Panc1 (cell line): Measurements from ENCODE around the gene KLK15. TPM values are rescaled to one million over a fixed set of nuclear protein-coding genes. Genes with fewer than 3 reads are reported as not detected.

ENCODE experiments used
- ATAC-seq: fragments of 200-7000 bp; cut with Tn5 transposase; 2 replicates; pipeline ENCODE4 v1.9.1; 2020; ENCODE audit warnings: mild to moderate bottlenecking, moderate library complexity
- BruUV-seq: library from RNA; stranded (reverse); fragments of 400-500 nt; replicated peaks from 2 replicates; lab custom pipeline; 2021; lab: Mats Ljungman, UMichigan
- CTCF ChIA-PET: fragments of 300-600 bp; sonication (Branson Sonifier 250); formaldehyde crosslinking; loops from one replicate; lab custom pipeline; 2022; ENCODE audit warnings: antibody characterized with exemption; lab: Charles Lee
- POLR2A ChIA-PET: fragments of 300-600 bp; sonication (Branson Sonifier 250); formaldehyde crosslinking; loops from one replicate; lab custom pipeline; 2022; ENCODE audit warnings: antibody characterized with exemption; lab: Charles Lee
- DNase-seq: peaks from one replicate; pipeline ENCODE4 v3.0.0-alpha.2; 2010; ENCODE audit warnings: low read depth, low spot score
- H3K27ac ChIP-seq: 2 replicates; pipeline ENCODE4 v1.5.1; 2011; ENCODE audit warnings: mild to moderate bottlenecking, low read length, inconsistent platforms
- H3K27me3 ChIP-seq: fragments of 200-500 bp; sonication (Bioruptor generic); 2 replicates; pipeline ENCODE4 v1.6.0; 2014; ENCODE audit warnings: low read length, inconsistent platforms; ENCODE audit not compliant: control insufficient read depth, insufficient read depth
- H3K36me3 ChIP-seq: fragments of 200-500 bp; sonication (Bioruptor generic); 2 replicates; pipeline ENCODE4 v1.5.1; 2014; ENCODE audit warnings: inconsistent platforms, mild to moderate bottlenecking, low read length, moderate library complexity; ENCODE audit not compliant: control insufficient read depth, insufficient read depth
- H3K4me1 ChIP-seq: 2 replicates; pipeline ENCODE4 v1.5.1; 2011; ENCODE audit warnings: inconsistent platforms, mild to moderate bottlenecking, low read length, moderate library complexity; ENCODE audit not compliant: control insufficient read depth, insufficient read depth
- H3K4me3 ChIP-seq, 2 experiments: 2 replicates each; pipeline ENCODE4 v1.5.1; 2011 to 2012; ENCODE audit warnings: low read depth in 2 of 2, low read length in 2 of 2, mild to moderate bottlenecking in 2 of 2, inconsistent platforms in 1 of 2, moderate library complexity in 1 of 2
- H3K9me3 ChIP-seq: fragments of 200-500 bp; sonication (Bioruptor generic); 2 replicates; pipeline ENCODE4 v1.5.1; 2014; ENCODE audit warnings: low read depth, mild to moderate bottlenecking, inconsistent platforms, low read length, moderate library complexity; ENCODE audit not compliant: control insufficient read depth, insufficient read depth
- POLR2AphosphoS5 ChIP-seq: IDR thresholded peaks from 2 replicates; pipeline ENCODE4 v1.6.1; 2012; ENCODE audit warnings: mild to moderate bottlenecking, low read depth, low read length, moderate library complexity
- SIN3A ChIP-seq: IDR thresholded peaks from 2 replicates; pipeline ENCODE4 v1.6.1; 2012; ENCODE audit warnings: low read depth, mild to moderate bottlenecking, low read length, moderate library complexity, borderline replicate concordance; ENCODE audit not compliant: insufficient read depth
- TCF7L2 ChIP-seq: IDR thresholded peaks from 2 replicates; pipeline ENCODE4 v1.6.1; 2011; ENCODE audit warnings: mild to moderate bottlenecking, low read depth, low read length, inconsistent platforms
- in situ Hi-C: cut with HindIII; loops from 2 replicates; pipeline ENCODE4 v1.10.0; 2016; ENCODE audit warnings: low sequenced_read_pairs, low pct_unique_long_range_greater_than_20kb
- intact Hi-C: fragments of 100-400 bp; cut with micrococcal nuclease; formaldehyde crosslinking; loops from one replicate; pipeline ENCODE4 v1.10.0; 2022; ENCODE audit not compliant: unreplicated experiment
- total RNA-seq: library from RNA; stranded (reverse); gene quantifications from one replicate; pipeline ENCODE4 v1.2.1, GENCODE V29; 2021; ENCODE audit not compliant: unreplicated experiment
- TF ChIP-seq, protein P1 (sequence below), 2 experiments: IDR thresholded peaks; 2 replicates each; pipeline ENCODE4 v1.6.1; 2011 to 2012; ENCODE audit warnings: low read depth in 2 of 2, control low read depth in 1 of 2, low read length in 1 of 2, mild to moderate bottlenecking in 1 of 2, moderate library complexity in 1 of 2; ENCODE audit not compliant: insufficient read depth in 1 of 2
- TF ChIP-seq, protein P2 (sequence below): fragments of 450-650 bp; IDR thresholded peaks from 2 replicates; pipeline ENCODE4 v1.5.1; 2017; ENCODE audit warnings: mild to moderate bottlenecking

Gene KLK15
- total RNA-seq, 1 experiment from 2014 or later = not detected

DNA sequence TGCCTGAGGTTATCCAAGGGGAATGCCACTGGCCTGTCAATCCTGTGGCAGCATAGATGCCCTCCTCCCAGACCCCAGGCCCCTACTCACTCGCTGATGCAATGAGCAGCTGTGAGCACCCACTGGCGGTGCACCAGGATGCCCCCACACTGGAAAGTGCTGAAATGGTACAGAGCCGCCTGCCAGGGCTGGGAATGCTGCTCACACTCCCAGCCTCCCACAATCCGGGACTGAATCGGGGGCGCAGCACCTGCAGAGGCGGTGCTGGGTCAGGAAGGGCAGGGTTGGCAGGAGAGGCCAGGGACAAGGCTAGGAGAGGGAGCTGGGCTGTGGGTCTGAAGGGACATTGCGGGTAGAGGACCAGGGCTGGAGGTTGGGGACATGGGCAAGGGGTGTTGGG lies 11.8 kb downstream of the KLK15 start:
- DNase-seq = no peak
- Histone ChIP-seq H3K36me3 (no peaks in the 10 kb centered on the region), H3K27me3 (no peaks in the 10 kb centered on the region; the same call in 1 of the 2 replicates), H3K4me3 (no peak overlapping the region), H3K27ac (no peak overlapping the region), H3K4me1 (no peaks in the 10 kb centered on the region), H3K9me3 (no peaks in the 10 kb centered on the region)
- no peak for ATAC-seq
- TF ChIP-seq POLR2AphosphoS5 = no peak
- TF ChIP-seq, protein P1, sequence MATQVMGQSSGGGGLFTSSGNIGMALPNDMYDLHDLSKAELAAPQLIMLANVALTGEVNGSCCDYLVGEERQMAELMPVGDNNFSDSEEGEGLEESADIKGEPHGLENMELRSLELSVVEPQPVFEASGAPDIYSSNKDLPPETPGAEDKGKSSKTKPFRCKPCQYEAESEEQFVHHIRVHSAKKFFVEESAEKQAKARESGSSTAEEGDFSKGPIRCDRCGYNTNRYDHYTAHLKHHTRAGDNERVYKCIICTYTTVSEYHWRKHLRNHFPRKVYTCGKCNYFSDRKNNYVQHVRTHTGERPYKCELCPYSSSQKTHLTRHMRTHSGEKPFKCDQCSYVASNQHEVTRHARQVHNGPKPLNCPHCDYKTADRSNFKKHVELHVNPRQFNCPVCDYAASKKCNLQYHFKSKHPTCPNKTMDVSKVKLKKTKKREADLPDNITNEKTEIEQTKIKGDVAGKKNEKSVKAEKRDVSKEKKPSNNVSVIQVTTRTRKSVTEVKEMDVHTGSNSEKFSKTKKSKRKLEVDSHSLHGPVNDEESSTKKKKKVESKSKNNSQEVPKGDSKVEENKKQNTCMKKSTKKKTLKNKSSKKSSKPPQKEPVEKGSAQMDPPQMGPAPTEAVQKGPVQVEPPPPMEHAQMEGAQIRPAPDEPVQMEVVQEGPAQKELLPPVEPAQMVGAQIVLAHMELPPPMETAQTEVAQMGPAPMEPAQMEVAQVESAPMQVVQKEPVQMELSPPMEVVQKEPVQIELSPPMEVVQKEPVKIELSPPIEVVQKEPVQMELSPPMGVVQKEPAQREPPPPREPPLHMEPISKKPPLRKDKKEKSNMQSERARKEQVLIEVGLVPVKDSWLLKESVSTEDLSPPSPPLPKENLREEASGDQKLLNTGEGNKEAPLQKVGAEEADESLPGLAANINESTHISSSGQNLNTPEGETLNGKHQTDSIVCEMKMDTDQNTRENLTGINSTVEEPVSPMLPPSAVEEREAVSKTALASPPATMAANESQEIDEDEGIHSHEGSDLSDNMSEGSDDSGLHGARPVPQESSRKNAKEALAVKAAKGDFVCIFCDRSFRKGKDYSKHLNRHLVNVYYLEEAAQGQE (IDR thresholded peaks at IDR 0.05; ENCODE audit: insufficient read depth in 1 of 2, low read depth in 2 of 2, low read length in 1 of 2) = no peak
- TF ChIP-seq, protein P2, sequence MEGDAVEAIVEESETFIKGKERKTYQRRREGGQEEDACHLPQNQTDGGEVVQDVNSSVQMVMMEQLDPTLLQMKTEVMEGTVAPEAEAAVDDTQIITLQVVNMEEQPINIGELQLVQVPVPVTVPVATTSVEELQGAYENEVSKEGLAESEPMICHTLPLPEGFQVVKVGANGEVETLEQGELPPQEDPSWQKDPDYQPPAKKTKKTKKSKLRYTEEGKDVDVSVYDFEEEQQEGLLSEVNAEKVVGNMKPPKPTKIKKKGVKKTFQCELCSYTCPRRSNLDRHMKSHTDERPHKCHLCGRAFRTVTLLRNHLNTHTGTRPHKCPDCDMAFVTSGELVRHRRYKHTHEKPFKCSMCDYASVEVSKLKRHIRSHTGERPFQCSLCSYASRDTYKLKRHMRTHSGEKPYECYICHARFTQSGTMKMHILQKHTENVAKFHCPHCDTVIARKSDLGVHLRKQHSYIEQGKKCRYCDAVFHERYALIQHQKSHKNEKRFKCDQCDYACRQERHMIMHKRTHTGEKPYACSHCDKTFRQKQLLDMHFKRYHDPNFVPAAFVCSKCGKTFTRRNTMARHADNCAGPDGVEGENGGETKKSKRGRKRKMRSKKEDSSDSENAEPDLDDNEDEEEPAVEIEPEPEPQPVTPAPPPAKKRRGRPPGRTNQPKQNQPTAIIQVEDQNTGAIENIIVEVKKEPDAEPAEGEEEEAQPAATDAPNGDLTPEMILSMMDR = no peak
- no peak for TF ChIP-seq SIN3A
- no peak for TF ChIP-seq TCF7L2
- in situ Hi-C loops (no loop called here), intact Hi-C loops (no loop called here)
- ChIA-PET CTCF (no interaction called here), POLR2A (no interaction called here)
- no TSS peak for BruUV-seq

DNA sequence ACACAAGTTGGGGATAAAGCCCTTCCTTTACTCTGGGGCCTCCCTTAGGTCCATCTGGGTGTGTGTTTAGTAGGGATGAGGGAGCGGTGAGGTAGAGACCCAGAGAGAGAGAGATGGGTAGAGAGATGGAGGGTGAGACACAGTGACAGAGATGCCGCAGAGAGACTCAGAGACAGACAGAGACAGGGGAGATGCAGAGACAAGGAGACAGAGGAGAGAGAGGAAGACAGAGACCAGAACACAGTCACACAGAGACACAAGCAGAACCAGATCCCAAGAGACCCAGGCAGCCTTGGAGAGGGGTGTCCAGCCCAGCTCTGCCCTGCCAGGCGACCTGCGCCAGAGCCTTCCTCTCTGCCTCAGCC lies 12.1 kb downstream of the KLK15 start:
- in situ Hi-C loops (no loop called here), intact Hi-C loops (no loop called here)
- TF ChIP-seq TCF7L2 = no peak
- TF ChIP-seq, protein P1 (IDR thresholded peaks at IDR 0.05; ENCODE audit: insufficient read depth in 1 of 2, low read depth in 2 of 2, low read length in 1 of 2) = no peak
- TF ChIP-seq, protein P2 = no peak
- no peak for TF ChIP-seq POLR2AphosphoS5
- no peak for TF ChIP-seq SIN3A
- Histone ChIP-seq H3K27ac (no peak overlapping the region), H3K9me3 (no peaks in the 10 kb centered on the region), H3K4me3 (no peak overlapping the region), H3K4me1 (no peaks in the 10 kb centered on the region), H3K27me3 (no peaks in the 10 kb centered on the region; the same call in 1 of the 2 replicates), H3K36me3 (no peaks in the 10 kb centered on the region)
- ChIA-PET CTCF (no interaction called here), POLR2A (no interaction called here)
- ATAC-seq (no peak), DNase-seq (no peak)
- no TSS peak for BruUV-seq
